K562 treated with DMSO at 1 percent for 48 hours (cell line): ENCODE measurements around the gene NAMPT. TPM values are rescaled to one million over a fixed set of nuclear protein-coding genes. Genes with fewer than 3 reads are reported as not detected.

Experiments
- total RNA-seq: library from RNA; unstranded; fragments of 300-600 nt; gene quantifications from 2 replicates; pipeline ENCODE4 v1.2.3, GENCODE V29; 2022; ENCODE audit warnings: low replicate concordance; ENCODE audit errors: extremely low read depth

Gene NAMPT
- not detected in 2 replicates for total RNA-seq

DNA sequence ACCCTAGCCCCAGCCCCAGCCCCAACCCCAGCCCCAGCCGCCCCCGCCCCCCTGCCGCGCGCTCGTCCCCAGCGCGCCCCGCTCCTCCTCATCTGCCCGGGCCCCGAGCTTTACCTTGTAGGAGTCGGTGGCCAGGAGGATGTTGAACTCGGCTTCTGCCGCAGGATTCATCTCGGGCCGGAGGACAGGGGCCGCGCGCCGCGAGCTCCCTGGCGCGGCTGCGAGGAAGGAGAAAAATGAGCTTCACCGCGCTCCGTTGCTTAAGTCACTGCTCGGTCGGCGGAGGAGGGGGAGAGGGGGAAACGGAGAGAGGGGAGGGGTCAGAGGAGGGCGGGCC is at the start of gene NAMPT:
NAMPT (minus strand) TSS at position 270 of the 337 bp plus-strand sequence; CDS start at position 171, 99 bp downstream.

Other genes with a start within 250 kb of the NAMPT start
- gene SYPL1, start 172.7 kb downstream of the NAMPT start, total RNA-seq: not detected in 2 replicates